OCI-LY1 (cell line): ENCODE results near the gene GTF2A2.

Source experiments
- H2AFZ ChIP-seq: fragments of 200-600 bp; sonication (generic), shearing (Covaris generic); 2 replicates; pipeline ENCODE4 v1.6.0; 2014; ENCODE audit warnings: antibody characterized with exemption, mild to moderate bottlenecking, low read length
- H3F3A ChIP-seq: fragments of 200-600 bp; sonication (generic), shearing (Covaris generic); 2 replicates; pipeline ENCODE4 v1.6.0; 2014; ENCODE audit warnings: mild to moderate bottlenecking, antibody characterized with exemption, low read length, moderate library complexity; ENCODE audit not compliant: insufficient read depth
- H3K27ac ChIP-seq: fragments of 200-600 bp; sonication (generic); 2 replicates; pipeline ENCODE4 v1.5.1; 2014; ENCODE audit warnings: low read length, mixed run types, mild to moderate bottlenecking, low read depth; ENCODE audit not compliant: poor library complexity, severe bottlenecking
- H3K27me3 ChIP-seq: fragments of 200-600 bp; sonication (generic); 2 replicates; pipeline ENCODE4 v1.6.0; 2014; ENCODE audit warnings: antibody characterized with exemption, mild to moderate bottlenecking, low read length, moderate library complexity; ENCODE audit not compliant: insufficient read depth
- H3K36me3 ChIP-seq: fragments of 200-600 bp; sonication (generic); 2 replicates; pipeline ENCODE4 v1.6.1; 2014; ENCODE audit warnings: mild to moderate bottlenecking, antibody characterized with exemption, low read length, moderate library complexity, mixed read lengths; ENCODE audit not compliant: insufficient read depth
- H3K4me1 ChIP-seq: fragments of 200-600 bp; sonication (generic); 2 replicates; pipeline ENCODE4 v1.5.1; 2014; ENCODE audit warnings: mild to moderate bottlenecking, low read length, moderate library complexity; ENCODE audit not compliant: insufficient read depth, severe bottlenecking
- H3K4me2 ChIP-seq: fragments of 200-600 bp; sonication (generic), shearing (Covaris generic); 2 replicates; pipeline ENCODE4 v1.6.1; 2014; ENCODE audit warnings: low read length
- H3K4me3 ChIP-seq: fragments of 200-600 bp; sonication (generic); 2 replicates; pipeline ENCODE4 v1.5.1; 2014; ENCODE audit warnings: low read length, low read depth, mild to moderate bottlenecking, mixed read lengths; ENCODE audit not compliant: poor library complexity, severe bottlenecking
- H3K79me2 ChIP-seq: fragments of 200-600 bp; shearing (Covaris generic); 2 replicates; pipeline ENCODE4 v1.6.1; 2016; ENCODE audit warnings: mixed run types, low read length, mixed read lengths; ENCODE audit not compliant: insufficient read depth
- H3K9ac ChIP-seq: fragments of 200-600 bp; sonication (generic), shearing (Covaris generic); 2 replicates; pipeline ENCODE4 v1.6.1; 2014; ENCODE audit warnings: mild to moderate bottlenecking, low read length, mixed read lengths
- H3K9me2 ChIP-seq: fragments of 200-600 bp; sonication (generic), shearing (Covaris generic); 2 replicates; pipeline ENCODE4 v1.6.1; 2014; ENCODE audit warnings: low read depth, mild to moderate bottlenecking, low read length, mixed read lengths
- H3K9me3 ChIP-seq: fragments of 200-600 bp; shearing (Covaris generic); 2 replicates; pipeline ENCODE4 v1.6.1; 2014; ENCODE audit warnings: low read length, mixed read lengths
- H4K20me1 ChIP-seq: fragments of 200-600 bp; sonication (generic), shearing (Covaris generic); 2 replicates; pipeline ENCODE4 v1.6.0; 2016; ENCODE audit warnings: mild to moderate bottlenecking, low read length; ENCODE audit not compliant: insufficient read depth
- CTCF ChIP-seq: fragments of 200-600 bp; sonication (generic), shearing (Covaris generic); IDR thresholded peaks from 2 replicates; pipeline ENCODE4 v1.5.1; 2017; ENCODE audit warnings: mild to moderate bottlenecking, antibody characterized with exemption, low read length, moderate library complexity, mixed read lengths
- EZH2 ChIP-seq: fragments of 200-600 bp; sonication (generic), shearing (Covaris generic); IDR thresholded peaks from 2 replicates; pipeline ENCODE4 v1.8.0; 2017; ENCODE audit warnings: borderline replicate concordance, mixed run types, mild to moderate bottlenecking, antibody characterized with exemption, low read length, moderate library complexity, mixed read lengths

The GTF2A2 gene

GRCh38 chr15:59596640-59597039, 60.7 kb downstream of the GTF2A2 start:
- Histone ChIP-seq H3K79me2 (no peaks in the 10 kb centered on the region), H3K9me2 (no peaks in the 10 kb centered on the region), H3K27ac (no peak overlapping the region), H3K36me3 (no peaks in the 10 kb centered on the region), H2AFZ (no peak overlapping the region), H3K4me1 (no peaks in the 10 kb centered on the region), H3K4me2 (no peak overlapping the region), H3F3A (no peaks in the 10 kb centered on the region), H3K9me3 (no peaks in the 10 kb centered on the region), H3K4me3 (no peak overlapping the region), H3K9ac (no peak overlapping the region), H4K20me1 (no peaks in the 10 kb centered on the region), H3K27me3 (no peaks in the 10 kb centered on the region; the same call in 1 of the 2 replicates)
- no peak for TF ChIP-seq EZH2
- no peak for TF ChIP-seq CTCF

GRCh38 chr15:59595434-59595915, 61.8 kb downstream of the GTF2A2 start:
- no peak overlapping the region for H3K4me2 ChIP-seq
- no peak overlapping the region for H3K9ac ChIP-seq

DNA sequence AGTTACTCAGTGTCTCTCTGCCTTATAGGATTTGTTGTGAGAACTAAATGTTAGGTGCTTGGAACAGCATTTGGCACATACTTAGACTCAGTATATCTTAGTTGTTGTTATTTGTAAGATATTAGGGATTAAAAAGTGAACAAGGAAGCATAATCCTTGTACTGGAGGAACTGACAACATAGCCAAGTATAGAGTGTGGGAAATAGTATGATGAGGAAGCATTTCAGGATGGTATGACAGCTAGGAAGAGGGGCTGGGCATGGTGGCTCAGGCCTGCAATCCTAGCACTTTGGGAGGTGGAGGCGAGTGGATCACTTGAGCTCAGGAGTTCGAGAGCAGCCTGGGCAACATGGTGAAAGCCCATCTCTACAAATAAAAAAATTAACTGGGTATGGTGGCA, 62.3 kb downstream of the GTF2A2 start:
- Histone ChIP-seq H3K27ac (no peak overlapping the region), H3K4me2 (no peak overlapping the region), H2AFZ (no peak overlapping the region)

More at GRCh38 chr15:59595434-59595915, 61.8 kb downstream of the GTF2A2 start:
- Histone ChIP-seq H3K4me1 (no peaks in the 10 kb centered on the region), H3K4me3 (no peak overlapping the region), H3K9me2 (no peaks in the 10 kb centered on the region), H3F3A (no peaks in the 10 kb centered on the region), H3K36me3 (no peaks in the 10 kb centered on the region), H3K9me3 (no peaks in the 10 kb centered on the region), H3K27me3 (no peaks in the 10 kb centered on the region; the same call in 1 of the 2 replicates), H3K79me2 (no peaks in the 10 kb centered on the region), H2AFZ (no peak overlapping the region), H3K27ac (no peak overlapping the region), H4K20me1 (no peaks in the 10 kb centered on the region)
- no peak for TF ChIP-seq EZH2
- no peak for TF ChIP-seq CTCF

More for the DNA sequence above, 62.3 kb downstream of the GTF2A2 start:
- H3K79me2 ChIP-seq = no peaks in the 10 kb centered on the region
- no peaks in the 10 kb centered on the region for H3K36me3 ChIP-seq
- no peak for TF ChIP-seq EZH2
- TF ChIP-seq CTCF = no peak
- no peaks in the 10 kb centered on the region for H3K4me1 ChIP-seq
- H3K4me3 ChIP-seq = no peak overlapping the region
- no peaks in the 10 kb centered on the region for H3F3A ChIP-seq
- H3K9ac ChIP-seq = no peak overlapping the region
- no peaks in the 10 kb centered on the region for H3K9me3 ChIP-seq
- no peaks in the 10 kb centered on the region for H4K20me1 ChIP-seq
- H3K27me3 ChIP-seq = no peaks in the 10 kb centered on the region; the same call in 1 of the 2 replicates
- no peaks in the 10 kb centered on the region for H3K9me2 ChIP-seq
